HepG2 (cell line): ENCODE results near the gene EFS. TPM values are rescaled to one million over a fixed set of nuclear protein-coding genes. Genes with fewer than 3 reads are reported as not detected.

Experiments used
- HIVEP1 ChIP-seq: sonication (generic); formaldehyde crosslinking; IDR thresholded peaks from 2 replicates; pipeline ENCODE4 v1.4.0; 2020; ENCODE audit warnings: mild to moderate bottlenecking, missing genetic modification reagents
- HOXA5 ChIP-seq: sonication (generic); formaldehyde crosslinking; IDR thresholded peaks from 2 replicates; pipeline ENCODE4 v1.4.0; 2020; ENCODE audit warnings: missing genetic modification reagents
- ISL2 ChIP-seq: sonication (generic); formaldehyde crosslinking; IDR thresholded peaks from 2 replicates; pipeline ENCODE4 v1.5.0; 2020; ENCODE audit warnings: missing genetic modification reagents
- KDM2A ChIP-seq: sonication (generic); formaldehyde crosslinking; IDR thresholded peaks from 2 replicates; pipeline ENCODE4 v1.4.0; 2020; ENCODE audit warnings: low read depth, missing genetic modification reagents, borderline replicate concordance
- RFXANK ChIP-seq: IDR thresholded peaks from 2 replicates; pipeline ENCODE4 v1.6.1; 2016
- ZNF24 ChIP-seq: fragments of 450-650 bp; IDR thresholded peaks from 2 replicates; pipeline ENCODE4 v1.6.1; 2017; ENCODE audit warnings: antibody characterized with exemption, mild to moderate bottlenecking
- ZNF33A ChIP-seq: sonication (generic); formaldehyde crosslinking; IDR thresholded peaks from 2 replicates; pipeline ENCODE4 v1.5.1; 2020; ENCODE audit warnings: missing genetic modification reagents, mild to moderate bottlenecking, moderate library complexity, borderline replicate concordance
- ZNF543 ChIP-seq: sonication (generic); formaldehyde crosslinking; IDR thresholded peaks from 2 replicates; pipeline ENCODE4 v1.4.0; 2020; ENCODE audit warnings: mild to moderate bottlenecking, missing genetic modification reagents
- ZNF558 ChIP-seq: sonication (generic); formaldehyde crosslinking; IDR thresholded peaks from 2 replicates; pipeline ENCODE4 v1.9.0; 2022; ENCODE audit warnings: mild to moderate bottlenecking, missing genetic modification reagents, borderline replicate concordance
- ZNF567 ChIP-seq: sonication (generic); formaldehyde crosslinking; IDR thresholded peaks from 2 replicates; pipeline ENCODE4 v1.8.1; 2023; ENCODE audit warnings: mild to moderate bottlenecking, missing genetic modification reagents, borderline replicate concordance
- polyA plus RNA-seq, 8 experiments: library from polyadenylated mRNA; depleted of rRNA in 3 of 8; stranded (reverse) in 7 of 8; unstranded in 1 of 8; fragments of >200 nt; fragmentation: Illumina TruSeq in 4 of 8; extraction: Trizol in 4 of 8; gene quantifications; 2 replicates each; pipeline versions ENCODE4 v1.2.1 to v1.2.3, GENCODE V29; 2011 to 2016; ENCODE audit warnings: low read depth in 4 of 8, missing spikeins in 1 of 8, mixed read lengths in 1 of 8; ENCODE audit not compliant: insufficient read depth in 1 of 8
- total RNA-seq, 5 experiments: library from RNA; depleted of rRNA; stranded (reverse); fragments of >200 nt; fragmentation: Illumina TruSeq; extraction: Trizol; gene quantifications; 2 replicates each; pipeline ENCODE4 v1.2.3, GENCODE V29; 2016; ENCODE audit warnings: low read depth in 1 of 5
- TF ChIP-seq, protein P1 (sequence below): sonication (generic); formaldehyde crosslinking; IDR thresholded peaks from 2 replicates; pipeline ENCODE4 v1.4.0; 2020; ENCODE audit warnings: missing genetic modification reagents
- TF ChIP-seq, protein P2 (sequence below): sonication (generic); formaldehyde crosslinking; IDR thresholded peaks from 2 replicates; pipeline ENCODE4 v1.4.0; 2020; ENCODE audit warnings: missing genetic modification reagents
- TF ChIP-seq, protein P3 (sequence below): IDR thresholded peaks from 2 replicates; pipeline ENCODE4 v1.4.0; 2020; ENCODE audit warnings: mild to moderate bottlenecking, missing genetic modification reagents
- TF ChIP-seq, protein P4 (sequence below): sonication (generic); formaldehyde crosslinking; IDR thresholded peaks from 2 replicates; pipeline ENCODE4 v1.5.1; 2020; ENCODE audit warnings: mild to moderate bottlenecking, missing genetic modification reagents, moderate library complexity
- TF ChIP-seq, protein P5 (sequence below): sonication (generic); formaldehyde crosslinking; IDR thresholded peaks from 2 replicates; pipeline ENCODE4 v1.4.0; 2020; ENCODE audit warnings: low read depth, missing genetic modification reagents

Gene EFS
- total and polyA plus RNA-seq, 2 of the 13 experiments (the other 11 are each of a cell fraction or from before 2014, with no cell fraction given): not detected

DNA sequence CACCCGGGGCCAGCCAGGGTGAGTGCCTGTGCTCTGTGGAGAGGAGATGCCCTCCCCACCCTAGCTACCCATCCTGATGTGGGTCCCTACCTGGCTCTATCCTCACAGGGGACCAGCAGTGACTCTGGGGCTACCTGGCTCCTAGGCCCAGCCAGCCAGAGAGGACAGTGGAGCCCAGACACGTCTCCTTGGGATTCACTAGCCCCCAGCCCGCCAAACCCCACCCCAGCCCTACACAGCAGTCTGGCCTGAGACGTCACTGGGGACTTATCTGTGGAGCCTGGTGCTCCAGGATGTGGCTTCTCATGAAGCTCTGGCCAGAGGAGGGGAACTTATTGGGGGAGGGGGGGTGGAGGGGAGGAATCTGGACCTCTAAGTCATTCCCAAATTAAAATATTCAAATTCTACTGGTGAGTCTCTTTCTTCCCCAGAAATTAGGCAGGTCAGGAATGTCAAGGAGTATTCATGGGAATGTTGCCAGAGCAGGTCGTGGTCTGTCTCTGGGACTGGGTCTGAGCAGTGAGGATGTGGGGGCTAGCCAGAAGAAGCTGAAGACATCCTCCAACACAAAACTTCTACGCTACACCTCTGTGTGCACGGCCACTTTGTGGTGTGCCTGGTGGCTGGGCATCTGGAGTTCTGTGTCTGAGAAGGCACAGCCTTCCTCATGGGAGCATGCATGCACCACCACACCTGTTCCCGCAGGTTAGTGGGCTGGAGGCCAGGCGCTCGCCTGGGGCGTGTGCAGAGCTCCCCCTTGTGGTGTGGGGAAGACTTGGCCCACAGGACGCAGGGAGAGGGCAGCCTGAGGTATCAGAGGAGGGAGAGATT lies 14.6 kb upstream of the EFS start (continued):
- TF ChIP-seq, protein P1, sequence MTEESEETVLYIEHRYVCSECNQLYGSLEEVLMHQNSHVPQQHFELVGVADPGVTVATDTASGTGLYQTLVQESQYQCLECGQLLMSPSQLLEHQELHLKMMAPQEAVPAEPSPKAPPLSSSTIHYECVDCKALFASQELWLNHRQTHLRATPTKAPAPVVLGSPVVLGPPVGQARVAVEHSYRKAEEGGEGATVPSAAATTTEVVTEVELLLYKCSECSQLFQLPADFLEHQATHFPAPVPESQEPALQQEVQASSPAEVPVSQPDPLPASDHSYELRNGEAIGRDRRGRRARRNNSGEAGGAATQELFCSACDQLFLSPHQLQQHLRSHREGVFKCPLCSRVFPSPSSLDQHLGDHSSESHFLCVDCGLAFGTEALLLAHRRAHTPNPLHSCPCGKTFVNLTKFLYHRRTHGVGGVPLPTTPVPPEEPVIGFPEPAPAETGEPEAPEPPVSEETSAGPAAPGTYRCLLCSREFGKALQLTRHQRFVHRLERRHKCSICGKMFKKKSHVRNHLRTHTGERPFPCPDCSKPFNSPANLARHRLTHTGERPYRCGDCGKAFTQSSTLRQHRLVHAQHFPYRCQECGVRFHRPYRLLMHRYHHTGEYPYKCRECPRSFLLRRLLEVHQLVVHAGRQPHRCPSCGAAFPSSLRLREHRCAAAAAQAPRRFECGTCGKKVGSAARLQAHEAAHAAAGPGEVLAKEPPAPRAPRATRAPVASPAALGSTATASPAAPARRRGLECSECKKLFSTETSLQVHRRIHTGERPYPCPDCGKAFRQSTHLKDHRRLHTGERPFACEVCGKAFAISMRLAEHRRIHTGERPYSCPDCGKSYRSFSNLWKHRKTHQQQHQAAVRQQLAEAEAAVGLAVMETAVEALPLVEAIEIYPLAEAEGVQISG (CRISPR knock-in tag): peak; percentile 34; the same call in 1 of the 2 replicates
- TF ChIP-seq HIVEP1 (no peak), ZNF567 (CRISPR knock-in tag) (0 out of 2 replicates have a peak, but pooled peaks have one; percentile 57), ZNF33A (CRISPR knock-in tag) (no peak), HOXA5 (CRISPR knock-in tag) (0 out of 2 replicates have a peak, but pooled peaks have one; percentile 24), ZNF24 (no peak), ZNF543 (CRISPR knock-in tag) (no peak), ISL2 (CRISPR knock-in tag) (no peak), KDM2A (CRISPR knock-in tag) (peak; percentile 94; the same call in 1 of the 2 replicates), RFXANK (CRISPR knock-in tag) (0 out of 2 replicates have a peak, but pooled peaks have one; percentile 53), ZNF558 (CRISPR knock-in tag) (0 out of 2 replicates have a peak, but pooled peaks have one; percentile 35)
- TF ChIP-seq, protein P2, sequence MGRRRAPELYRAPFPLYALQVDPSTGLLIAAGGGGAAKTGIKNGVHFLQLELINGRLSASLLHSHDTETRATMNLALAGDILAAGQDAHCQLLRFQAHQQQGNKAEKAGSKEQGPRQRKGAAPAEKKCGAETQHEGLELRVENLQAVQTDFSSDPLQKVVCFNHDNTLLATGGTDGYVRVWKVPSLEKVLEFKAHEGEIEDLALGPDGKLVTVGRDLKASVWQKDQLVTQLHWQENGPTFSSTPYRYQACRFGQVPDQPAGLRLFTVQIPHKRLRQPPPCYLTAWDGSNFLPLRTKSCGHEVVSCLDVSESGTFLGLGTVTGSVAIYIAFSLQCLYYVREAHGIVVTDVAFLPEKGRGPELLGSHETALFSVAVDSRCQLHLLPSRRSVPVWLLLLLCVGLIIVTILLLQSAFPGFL (CRISPR knock-in tag): no peak
- TF ChIP-seq, protein P3, sequence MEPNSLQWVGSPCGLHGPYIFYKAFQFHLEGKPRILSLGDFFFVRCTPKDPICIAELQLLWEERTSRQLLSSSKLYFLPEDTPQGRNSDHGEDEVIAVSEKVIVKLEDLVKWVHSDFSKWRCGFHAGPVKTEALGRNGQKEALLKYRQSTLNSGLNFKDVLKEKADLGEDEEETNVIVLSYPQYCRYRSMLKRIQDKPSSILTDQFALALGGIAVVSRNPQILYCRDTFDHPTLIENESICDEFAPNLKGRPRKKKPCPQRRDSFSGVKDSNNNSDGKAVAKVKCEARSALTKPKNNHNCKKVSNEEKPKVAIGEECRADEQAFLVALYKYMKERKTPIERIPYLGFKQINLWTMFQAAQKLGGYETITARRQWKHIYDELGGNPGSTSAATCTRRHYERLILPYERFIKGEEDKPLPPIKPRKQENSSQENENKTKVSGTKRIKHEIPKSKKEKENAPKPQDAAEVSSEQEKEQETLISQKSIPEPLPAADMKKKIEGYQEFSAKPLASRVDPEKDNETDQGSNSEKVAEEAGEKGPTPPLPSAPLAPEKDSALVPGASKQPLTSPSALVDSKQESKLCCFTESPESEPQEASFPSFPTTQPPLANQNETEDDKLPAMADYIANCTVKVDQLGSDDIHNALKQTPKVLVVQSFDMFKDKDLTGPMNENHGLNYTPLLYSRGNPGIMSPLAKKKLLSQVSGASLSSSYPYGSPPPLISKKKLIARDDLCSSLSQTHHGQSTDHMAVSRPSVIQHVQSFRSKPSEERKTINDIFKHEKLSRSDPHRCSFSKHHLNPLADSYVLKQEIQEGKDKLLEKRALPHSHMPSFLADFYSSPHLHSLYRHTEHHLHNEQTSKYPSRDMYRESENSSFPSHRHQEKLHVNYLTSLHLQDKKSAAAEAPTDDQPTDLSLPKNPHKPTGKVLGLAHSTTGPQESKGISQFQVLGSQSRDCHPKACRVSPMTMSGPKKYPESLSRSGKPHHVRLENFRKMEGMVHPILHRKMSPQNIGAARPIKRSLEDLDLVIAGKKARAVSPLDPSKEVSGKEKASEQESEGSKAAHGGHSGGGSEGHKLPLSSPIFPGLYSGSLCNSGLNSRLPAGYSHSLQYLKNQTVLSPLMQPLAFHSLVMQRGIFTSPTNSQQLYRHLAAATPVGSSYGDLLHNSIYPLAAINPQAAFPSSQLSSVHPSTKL: peak; percentile 45; the same call in 1 of the 2 replicates
- TF ChIP-seq, protein P4, sequence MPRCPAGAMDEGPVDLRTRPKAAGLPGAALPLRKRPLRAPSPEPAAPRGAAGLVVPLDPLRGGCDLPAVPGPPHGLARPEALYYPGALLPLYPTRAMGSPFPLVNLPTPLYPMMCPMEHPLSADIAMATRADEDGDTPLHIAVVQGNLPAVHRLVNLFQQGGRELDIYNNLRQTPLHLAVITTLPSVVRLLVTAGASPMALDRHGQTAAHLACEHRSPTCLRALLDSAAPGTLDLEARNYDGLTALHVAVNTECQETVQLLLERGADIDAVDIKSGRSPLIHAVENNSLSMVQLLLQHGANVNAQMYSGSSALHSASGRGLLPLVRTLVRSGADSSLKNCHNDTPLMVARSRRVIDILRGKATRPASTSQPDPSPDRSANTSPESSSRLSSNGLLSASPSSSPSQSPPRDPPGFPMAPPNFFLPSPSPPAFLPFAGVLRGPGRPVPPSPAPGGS: 0 out of 2 replicates have a peak, but pooled peaks have one; percentile 64
- TF ChIP-seq, protein P5, sequence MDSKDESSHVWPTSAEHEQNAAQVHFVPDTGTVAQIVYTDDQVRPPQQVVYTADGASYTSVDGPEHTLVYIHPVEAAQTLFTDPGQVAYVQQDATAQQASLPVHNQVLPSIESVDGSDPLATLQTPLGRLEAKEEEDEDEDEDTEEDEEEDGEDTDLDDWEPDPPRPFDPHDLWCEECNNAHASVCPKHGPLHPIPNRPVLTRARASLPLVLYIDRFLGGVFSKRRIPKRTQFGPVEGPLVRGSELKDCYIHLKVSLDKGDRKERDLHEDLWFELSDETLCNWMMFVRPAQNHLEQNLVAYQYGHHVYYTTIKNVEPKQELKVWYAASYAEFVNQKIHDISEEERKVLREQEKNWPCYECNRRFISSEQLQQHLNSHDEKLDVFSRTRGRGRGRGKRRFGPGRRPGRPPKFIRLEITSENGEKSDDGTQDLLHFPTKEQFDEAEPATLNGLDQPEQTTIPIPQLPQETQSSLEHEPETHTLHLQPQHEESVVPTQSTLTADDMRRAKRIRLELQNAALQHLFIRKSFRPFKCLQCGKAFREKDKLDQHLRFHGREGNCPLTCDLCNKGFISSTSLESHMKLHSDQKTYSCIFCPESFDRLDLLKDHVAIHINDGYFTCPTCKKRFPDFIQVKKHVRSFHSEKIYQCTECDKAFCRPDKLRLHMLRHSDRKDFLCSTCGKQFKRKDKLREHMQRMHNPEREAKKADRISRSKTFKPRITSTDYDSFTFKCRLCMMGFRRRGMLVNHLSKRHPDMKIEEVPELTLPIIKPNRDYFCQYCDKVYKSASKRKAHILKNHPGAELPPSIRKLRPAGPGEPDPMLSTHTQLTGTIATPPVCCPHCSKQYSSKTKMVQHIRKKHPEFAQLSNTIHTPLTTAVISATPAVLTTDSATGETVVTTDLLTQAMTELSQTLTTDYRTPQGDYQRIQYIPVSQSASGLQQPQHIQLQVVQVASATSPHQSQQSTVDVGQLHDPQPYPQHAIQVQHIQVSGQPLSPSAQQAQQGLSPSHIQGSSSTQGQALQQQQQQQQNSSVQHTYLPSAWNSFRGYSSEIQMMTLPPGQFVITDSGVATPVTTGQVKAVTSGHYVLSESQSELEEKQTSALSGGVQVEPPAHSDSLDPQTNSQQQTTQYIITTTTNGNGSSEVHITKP (CRISPR knock-in tag): no peak
